Retina (tissue), 1 donor: ENCODE data around the gene CTNNBL1.
"Not testable (repeated sequence)": the region's sequence is repeated elsewhere in the genome, so short reads cannot be mapped to it uniquely, and the experiment has no call there.

Experiments used
- DNase-seq: peaks from one replicate; pipeline ENCODE4 v3.0.0-alpha.2; 2016

Gene CTNNBL1

DNA sequence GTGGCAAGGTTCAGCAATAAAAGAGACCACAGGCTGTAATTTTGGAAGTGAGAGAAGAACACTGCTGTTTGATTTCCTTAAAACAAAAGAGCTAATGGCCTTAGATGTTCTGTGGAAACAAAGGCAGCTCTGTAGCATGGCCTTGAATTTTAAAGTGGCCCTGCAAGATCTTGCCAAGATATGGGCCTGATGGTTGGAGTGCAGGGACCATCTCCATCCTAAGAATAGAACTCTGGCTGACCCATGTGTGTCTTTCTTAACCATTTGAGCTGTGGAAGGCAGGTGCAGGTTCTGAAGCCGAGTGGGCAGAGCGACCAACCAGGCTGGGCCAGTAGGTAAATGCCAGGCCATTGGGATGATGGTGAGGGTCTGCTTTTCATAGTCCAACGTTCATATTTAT lies 135.3 kb downstream of the CTNNBL1 start:
- no peak for DNase-seq

DNA sequence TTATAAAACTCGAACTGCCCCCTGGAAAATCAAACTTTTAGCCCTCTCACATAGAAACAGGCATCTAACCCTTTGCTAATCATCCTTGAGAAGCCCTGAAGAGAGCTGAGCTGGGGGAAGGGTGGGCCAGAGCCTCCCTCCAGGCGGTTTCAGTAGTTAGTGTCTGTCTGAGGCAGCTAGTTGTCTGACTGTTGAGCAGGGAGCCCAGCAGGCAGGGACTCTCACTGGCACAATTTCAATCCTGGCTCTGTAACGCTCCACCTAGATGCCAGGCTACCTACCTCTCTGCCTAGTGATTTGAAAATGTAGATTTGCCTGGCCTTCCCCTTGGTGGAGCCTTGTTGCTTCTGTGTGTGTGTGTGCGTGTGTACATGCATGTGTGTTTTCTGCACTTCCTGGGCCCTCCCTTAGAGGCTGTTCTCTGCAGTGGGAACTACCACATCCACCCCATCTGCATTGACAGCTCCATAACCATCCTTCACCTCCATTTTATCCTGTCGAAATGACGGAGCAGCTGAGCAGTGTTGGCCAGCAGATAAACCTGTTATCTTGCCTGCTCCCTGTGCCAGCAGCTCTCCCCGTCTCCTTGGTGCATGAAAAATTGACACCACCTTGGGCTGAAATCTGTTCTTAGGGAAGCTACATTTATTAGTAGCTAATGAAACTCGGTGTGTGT lies 139.5 kb downstream of the CTNNBL1 start:
- peak; percentile 44 for DNase-seq

DNA sequence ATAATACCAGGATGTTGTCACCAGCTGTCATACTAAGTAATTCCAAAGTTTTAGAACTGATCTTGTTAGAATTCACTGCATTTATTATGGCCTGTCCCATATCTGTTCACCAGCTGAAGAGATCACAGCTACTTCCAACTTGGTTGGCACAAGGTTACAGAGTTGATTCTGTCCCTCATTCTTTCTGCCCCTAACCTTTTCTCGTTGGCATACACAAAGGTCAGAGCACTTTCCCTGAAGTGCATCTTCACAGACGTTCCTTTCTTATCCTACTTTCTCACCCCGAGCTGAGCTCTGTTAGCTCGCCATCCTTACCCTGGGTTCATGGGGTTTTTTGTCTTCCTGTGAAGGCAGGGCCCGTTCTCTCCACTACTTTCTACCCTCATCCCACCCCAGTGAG lies 143.1 kb downstream of the CTNNBL1 start:
- no peak for DNase-seq

GRCh38 chr20:37837924-37838323 lies 144.1 kb downstream of the CTNNBL1 start:
- DNase-seq, result peak; percentile 74

DNA sequence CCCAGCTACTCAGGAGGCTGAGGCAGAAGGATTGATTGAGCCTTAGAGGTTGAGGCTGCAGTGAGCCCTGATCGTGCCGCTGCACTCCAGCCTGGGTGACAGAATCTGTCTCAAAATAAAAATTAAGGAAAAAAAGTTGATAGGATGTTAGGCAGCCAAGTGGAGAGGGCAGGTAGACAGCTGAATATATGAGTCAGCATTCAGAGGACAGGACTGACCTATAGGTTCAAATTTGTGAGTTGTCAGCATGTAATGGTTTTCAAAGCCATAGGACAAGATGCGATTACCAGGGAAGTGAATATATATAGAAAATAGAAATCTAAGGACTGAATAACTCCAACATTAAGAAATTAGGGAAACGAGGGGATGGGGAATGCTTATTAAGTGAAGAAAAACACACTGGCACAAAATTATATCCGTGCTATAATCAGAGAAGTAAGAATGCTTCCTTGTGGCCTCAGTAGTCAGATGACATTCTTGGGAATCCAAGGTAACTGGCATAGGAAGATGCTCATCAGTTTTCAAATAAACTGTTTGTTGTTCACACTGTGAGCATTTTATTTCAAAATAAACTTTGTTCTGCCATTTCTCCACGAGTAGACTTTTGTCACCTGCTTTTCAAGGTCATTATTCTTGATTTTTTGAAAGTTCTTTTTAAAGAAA lies 145.1 kb downstream of the CTNNBL1 start:
- no peak for DNase-seq

DNA sequence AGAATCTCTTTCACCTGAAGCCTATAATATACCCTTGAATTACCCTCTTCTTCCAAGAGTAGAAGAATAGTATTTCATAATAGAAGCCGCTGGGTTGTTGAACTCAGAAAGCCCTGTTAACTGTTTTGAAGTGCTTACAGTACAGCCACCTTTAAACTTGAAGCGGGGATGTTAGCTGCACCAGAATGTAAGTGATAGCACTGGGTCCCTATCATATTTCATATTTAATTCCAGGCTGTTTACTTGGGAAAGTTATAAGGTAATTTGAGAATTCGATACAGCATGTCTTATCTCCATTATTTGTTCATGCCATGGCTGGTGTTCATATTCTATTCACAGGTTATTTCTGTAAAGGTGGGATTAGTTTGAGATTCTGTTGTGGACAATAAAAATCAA lies 145.6 kb downstream of the CTNNBL1 start:
- DNase-seq, result no peak

GRCh38 chr20:37839955-37840354 lies 146.1 kb downstream of the CTNNBL1 start:
- DNase-seq, result no peak

GRCh38 chr20:37841389-37841788 lies 147.6 kb downstream of the CTNNBL1 start:
- no peak for DNase-seq

DNA sequence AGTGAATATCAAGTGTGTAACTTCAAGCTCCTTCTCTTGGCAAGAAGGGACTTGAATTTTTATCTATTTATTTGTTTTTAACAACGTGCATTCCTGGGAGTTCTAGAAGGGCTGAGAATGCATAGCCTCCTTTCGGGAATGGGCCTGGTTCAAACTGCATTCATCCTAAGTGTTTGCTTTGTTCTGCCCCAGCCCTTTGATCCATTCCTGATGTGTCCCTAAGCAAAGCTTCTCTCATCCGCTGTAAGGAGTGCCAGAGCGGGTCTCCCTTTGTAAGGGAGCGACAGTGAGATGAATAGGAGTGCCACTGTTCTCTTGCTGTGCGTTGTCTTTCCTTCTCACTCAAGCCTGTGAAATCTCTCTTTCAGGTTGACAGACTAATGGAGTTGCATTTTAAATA lies 148.1 kb downstream of the CTNNBL1 start:
- no peak for DNase-seq

GRCh38 chr20:37845241-37845681 lies 151.4 kb downstream of the CTNNBL1 start:
- DNase-seq, result no peak

DNA sequence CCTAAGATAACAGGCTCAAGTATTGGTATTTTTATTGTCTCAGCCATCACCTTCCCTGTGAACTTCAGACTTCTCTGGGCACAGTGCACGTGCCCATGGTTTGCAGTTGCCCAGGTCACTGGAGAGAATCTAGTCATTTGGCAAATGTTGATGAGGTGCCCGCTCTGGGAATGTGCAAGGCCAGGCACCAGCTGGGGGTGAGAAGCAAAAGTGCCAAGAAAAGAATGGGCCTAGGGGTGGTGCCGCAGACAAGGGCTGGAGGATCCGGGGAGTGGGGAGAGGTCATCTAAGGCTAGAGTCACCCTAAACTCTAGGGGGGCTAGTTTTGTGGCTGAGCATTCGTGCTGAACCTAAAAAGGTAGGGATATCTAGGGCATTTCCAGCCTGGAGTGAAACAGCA lies 152.0 kb downstream of the CTNNBL1 start:
- no peak for DNase-seq

DNA sequence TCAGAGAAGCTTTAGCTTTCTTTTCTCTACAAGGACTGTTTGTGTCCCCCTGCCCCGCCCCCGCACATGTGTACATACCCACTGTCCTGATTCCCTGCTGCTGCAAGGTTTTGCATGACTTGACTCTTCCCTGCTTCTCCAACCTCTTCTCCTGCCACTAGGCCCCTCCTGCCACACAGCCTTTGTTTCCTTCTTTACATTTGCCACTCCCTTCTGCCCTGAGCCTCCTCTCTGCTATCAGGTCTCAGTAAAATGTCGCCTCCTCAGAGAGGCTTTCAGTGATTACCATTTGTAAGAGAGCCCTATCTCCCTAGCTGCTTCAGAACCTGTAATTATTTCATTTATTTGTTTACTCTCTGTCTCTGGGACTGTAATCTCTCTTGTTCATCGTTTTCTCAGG lies 152.7 kb downstream of the CTNNBL1 start:
- no peak for DNase-seq

- no peak for DNase-seq
Measured at GRCh38 chr20:37848706-37849105, 154.9 kb downstream of the CTNNBL1 start.

DNA sequence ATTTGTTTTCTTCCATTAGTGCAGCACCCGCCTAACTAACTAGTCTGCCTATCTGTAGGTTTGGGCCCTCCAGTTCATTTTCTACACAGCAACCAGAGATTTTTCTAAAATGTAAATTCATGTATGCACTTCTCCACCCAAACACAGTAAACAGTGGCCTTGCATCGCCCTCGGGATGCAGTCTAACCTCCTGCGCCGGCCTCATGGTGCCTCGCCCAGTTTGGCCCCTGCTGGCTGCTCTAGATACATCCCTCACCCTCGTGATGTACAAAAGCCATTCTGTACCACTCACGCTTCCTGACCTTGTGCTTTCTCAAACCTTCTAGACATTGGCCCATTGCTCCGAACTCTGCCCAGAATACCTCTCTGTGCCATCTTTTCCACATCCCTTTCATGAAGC lies 155.3 kb downstream of the CTNNBL1 start:
- no peak for DNase-seq

- DNase-seq, result no peak
Measured at GRCh38 chr20:37849566-37849965, 155.7 kb downstream of the CTNNBL1 start.

DNA sequence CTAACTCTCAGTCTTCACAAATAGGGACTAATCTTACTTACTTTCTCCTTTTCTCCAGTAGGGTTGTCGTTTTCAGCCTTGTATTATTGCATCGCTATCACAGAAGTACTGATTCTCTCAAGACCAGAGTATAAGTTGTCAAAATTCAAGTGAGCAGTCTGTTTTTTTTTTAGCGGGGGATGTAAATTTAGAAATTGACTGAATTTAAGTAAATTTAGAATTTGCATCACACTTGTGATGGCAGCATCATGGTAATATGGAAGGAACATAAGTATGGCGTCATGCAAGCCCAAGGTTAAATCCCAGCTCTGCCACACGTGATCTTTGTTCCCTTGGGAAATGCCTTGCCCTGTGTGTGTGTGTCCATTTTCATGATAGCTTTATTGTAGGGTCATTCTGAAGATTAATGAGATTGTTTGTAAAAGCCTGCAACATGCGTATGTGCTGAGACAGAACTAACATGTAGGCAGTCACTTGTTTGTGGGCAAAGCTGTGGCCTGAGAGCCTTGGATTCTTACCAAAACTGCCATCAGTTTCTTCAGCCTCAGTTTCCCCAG lies 156.3 kb downstream of the CTNNBL1 start:
- no peak for DNase-seq

GRCh38 chr20:37850724-37851355 lies 157.0 kb downstream of the CTNNBL1 start:
- peak; percentile 46 for DNase-seq

GRCh38 chr20:37852666-37853065 lies 158.8 kb downstream of the CTNNBL1 start:
- no peak for DNase-seq

DNA sequence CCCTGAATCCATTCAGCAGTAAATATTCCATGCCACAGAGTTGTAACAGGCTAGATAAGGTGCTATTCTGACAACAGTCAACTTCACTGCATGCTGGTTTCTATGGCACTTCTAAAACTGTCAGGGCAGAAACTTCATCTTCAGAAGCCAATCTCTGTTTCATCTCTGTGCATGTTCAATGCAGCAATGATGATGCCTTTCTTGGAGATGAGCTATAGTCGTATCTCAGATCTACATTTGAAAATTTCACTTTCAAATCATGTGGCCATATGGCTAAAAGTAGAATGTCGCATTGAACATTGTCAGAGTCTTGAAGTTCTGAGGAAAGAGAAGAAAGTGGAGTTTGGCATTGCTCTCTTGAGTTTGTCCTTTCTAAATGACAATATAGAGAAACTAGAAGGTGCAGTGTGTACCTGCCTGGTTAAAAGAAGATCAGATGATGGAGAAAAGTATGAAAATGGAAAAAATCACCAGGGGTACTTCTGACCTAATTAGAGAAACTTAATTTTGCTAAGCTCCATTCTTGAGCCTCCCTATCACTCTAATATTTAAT lies 160.1 kb downstream of the CTNNBL1 start:
- DNase-seq, result no peak

- not testable (repeated sequence) for DNase-seq
Measured at GRCh38 chr20:37856034-37856433, 162.2 kb downstream of the CTNNBL1 start.

- DNase-seq, result no peak
Measured at GRCh38 chr20:37856932-37857660, 163.3 kb downstream of the CTNNBL1 start.

- DNase-seq, result no peak
Measured at GRCh38 chr20:37859406-37860171, 165.8 kb downstream of the CTNNBL1 start.
